Measurements from ENCODE around the gene KCNT1.

KCNT1 gene

DNA sequence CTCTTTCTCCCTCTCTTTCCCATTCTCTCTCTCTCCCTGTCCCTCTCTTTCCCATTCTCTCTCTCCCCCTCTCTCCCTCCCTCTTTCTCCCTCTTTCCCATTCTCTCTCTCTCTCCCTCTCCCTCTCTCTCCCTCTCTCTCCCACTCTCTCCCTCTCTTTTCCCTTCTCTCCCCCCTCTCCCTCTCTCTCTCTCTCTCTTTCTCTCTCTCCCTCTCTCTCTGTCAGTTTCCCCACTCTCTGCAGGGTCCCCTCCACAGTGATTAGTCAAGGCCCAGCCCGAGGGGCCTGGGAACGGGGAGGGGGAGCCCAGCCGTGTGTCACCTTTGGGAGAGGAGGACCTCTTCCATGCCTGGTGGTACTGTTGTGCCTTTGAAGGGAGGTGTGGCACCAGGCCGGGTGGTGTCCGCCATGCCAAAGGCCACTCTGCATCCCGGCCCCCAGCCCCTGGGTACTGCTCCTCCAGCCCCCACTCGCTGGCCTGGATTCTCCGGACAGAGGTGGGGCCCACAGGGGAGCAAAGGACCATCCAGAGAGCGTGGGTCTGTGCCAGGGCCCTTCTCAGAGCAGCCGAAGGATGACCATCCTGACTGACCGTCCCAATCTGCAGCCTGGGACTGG, 25.4 kb downstream of the KCNT1 start:
- DNase-seq (ENCODE audit: low spot score): no peak

DNA sequence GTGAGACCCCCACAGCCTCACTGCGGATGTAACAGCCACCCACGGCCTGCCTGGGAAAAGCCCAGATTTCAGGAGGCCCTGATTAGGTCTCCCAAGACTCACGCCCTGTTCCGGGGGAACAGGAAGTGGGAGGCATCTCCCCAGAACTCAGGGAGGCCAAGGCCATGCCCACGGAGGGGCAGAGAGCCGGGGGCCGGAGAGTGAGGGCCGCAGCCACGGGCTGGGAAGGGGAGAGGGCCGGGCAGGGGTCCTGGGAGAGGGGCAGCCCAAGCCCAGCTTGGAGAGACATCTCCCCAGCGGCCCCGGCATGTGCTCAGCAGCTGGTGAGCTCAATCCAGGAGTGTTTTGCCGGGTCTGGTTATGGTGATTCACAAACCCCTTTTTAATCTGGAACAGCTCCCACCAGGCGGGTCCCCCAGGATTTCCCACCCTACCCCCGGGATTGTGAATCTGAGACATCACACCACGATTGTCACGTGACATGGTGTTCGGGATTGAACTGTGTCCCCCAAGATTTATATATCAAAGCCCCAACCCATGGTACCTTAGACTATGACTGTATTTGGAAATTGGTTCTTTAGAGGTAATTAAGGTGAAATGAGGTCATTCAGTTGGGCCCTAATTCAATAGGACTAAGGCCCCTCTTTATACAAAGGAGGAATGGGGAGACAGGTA, 26.6 kb downstream of the KCNT1 start:
- DNase-seq (ENCODE audit: low spot score): no peak

DNA sequence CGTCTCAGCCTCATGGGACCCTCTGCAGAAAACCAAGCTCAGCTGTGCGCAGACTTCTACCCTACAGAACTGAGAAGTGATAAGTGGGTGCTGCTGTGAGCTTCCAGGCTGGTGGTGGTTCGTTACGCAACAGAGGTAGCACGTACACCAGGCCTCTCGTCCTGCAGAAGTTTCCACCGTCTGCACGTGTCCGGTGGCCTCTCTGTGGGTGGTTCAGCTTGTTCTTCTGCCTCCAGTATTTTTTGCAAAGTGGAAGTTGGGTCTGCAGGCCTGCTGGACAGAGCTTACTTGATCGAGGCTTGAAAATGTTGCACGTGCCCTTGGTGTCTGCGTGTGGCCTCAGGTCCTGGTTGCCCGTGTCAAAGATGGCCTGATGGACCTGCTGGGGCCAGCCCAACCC, 27.5 kb downstream of the KCNT1 start:
- DNase-seq (ENCODE audit: low spot score): no peak

DNA sequence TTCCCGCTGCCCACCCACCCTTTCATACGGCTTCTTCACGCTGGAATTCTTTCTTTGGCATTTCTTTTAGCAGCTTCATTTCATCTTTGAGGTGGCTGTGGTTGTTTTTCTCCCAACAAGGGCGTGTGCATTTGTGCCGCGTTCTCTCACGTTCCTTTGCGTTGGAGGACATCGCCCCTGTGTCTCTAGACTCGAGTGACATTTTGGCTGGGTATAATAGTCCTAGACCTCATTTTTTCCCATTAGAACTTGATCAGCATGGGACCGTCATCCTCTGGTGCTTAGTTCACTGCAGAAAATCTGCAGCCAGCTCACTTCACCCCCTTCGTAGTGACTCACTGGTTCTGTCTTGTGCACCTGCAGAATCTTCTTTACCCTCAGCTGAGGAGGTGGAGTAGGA, 29.5 kb downstream of the KCNT1 start:
- no peak for DNase-seq (ENCODE audit: low spot score)

DNA sequence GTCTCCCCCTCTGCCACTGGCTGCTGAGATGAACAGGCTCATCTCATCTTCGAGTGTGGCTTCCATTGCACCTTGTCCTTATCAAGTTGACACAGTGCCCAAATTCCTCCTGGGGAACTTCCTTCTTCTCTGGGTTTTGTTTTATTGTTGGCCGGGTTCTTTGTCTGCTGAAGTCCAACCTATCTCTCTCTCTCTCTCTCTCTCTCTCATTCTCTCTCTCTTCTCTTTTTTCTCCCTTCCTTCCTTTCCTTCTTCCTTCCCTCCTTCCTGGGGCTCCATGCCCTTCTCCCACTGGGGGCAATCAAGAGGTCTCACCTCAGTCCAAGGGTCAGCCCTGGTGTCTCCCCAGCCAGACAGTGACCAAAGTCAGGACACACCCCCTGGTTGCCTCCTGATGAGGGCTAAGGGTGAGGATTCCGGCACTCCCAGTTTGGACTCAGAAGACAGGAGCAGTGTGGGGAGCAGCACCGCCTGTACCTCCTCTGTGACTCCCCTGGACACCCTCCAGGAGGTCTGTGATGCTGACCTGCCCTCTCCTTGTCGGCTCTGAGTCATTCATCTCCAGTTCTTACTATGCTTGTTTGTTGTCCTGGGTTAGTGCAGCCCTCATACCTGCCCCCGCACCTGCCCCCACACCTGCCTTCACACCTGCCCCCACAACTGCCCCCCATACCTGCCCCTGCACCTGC, 30.7 kb downstream of the KCNT1 start:
- no peak for DNase-seq (ENCODE audit: low spot score)

DNA sequence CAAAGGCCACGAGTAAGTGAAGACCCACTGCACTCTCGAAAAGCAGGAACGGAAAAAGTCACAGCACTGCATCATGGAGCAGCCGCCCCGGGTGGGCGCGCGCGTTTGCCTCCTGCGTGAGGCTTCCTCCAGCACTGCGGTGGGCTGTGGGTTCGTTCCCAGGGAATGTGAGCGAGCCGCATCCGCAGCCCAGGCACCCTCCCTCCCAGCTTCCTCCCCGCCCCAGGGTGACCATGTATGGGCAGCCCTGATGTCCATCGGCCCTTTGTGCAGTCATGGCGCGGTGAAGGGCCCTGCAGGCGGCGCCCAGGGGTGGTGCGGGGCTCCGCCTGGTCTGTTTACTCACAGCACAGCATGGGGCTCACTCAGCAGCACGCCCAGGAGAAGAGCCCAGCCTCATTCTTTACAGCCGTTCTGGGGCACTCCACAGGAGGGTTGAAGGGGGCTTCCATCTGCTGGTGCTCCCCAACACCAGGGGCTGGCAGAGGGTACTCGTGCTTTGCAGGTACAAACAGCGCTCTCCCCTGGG, 32.7 kb downstream of the KCNT1 start:
- no peak for DNase-seq (ENCODE audit: low spot score)

DNA sequence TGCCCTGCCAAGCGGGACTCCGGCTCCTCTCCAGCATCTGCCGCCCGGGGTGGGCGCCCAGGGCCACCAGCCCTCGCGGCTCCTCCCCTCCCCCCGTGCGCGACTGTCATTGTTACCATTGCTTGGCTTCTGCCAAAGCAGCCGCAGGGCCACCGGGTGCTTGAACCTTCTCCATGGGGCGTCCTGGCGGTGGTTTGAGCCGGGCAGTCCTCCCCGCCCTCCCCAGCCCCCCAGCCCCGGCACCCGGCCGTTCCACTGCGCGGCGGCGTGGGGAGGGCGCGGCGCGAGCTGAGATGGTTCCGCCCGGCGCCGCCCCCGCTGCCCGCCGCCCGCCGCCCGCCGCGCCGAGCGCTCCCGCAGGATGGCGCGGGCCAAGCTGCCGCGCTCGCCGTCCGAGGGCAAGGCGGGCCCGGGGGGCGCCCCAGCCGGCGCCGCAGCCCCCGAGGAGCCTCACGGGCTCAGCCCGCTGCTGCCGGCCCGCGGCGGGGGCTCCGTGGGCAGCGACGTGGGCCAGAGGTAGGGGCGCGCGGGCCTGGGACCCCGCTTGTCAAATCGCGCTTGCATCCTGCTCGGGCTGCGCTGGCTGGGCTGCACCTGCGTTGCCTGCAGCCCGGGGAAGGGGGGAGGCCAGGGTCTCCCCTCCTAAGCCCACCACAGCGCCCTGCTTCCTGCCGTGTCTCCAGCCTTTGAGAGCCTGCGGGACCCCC, 34.4 kb downstream of the KCNT1 start:
- DNase-seq (ENCODE audit: low spot score): no peak

DNA sequence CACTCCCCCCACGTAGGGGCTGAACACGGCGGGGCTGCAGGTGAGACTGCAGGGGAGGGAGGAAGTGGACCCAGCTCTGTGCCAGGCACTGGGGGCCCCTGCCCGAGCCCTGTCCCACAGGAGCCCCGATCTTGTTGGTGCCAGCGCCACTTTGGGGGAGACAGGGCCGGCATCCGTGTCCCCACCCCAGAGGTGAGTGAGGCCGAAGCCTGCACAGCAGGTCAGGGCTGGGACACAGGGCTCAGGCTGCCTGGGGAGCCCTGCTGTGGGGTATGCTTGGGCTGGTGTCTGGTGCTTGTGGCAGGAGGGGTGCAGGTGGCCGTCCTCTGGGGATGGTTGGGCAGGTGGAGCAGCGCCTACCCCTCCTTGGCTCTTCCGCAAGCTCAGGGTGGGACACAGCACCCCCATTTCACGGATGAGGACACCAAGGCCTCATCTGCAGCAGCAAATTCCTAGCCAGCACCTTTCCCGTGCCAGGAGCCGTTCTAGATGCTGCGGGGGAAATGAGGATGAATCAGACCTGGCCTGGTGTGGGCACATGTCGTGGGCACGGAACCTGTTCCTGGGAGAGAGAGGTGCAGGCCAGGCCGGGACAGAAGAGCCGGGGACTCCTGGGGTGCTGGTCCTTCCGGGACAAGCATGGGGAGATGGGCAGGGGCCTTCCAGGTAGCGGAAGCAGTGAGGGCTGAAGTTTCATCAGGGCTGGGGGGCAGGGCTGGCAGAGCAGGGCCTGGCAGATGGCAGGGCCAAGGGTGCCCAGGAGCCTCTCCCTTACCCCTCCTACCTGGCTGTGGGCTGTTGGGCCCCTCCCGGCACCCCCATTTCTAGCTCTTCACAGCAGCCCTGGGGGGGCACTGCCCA, 35.2 kb downstream of the KCNT1 start:
- no peak for DNase-seq (ENCODE audit: low spot score)

DNA sequence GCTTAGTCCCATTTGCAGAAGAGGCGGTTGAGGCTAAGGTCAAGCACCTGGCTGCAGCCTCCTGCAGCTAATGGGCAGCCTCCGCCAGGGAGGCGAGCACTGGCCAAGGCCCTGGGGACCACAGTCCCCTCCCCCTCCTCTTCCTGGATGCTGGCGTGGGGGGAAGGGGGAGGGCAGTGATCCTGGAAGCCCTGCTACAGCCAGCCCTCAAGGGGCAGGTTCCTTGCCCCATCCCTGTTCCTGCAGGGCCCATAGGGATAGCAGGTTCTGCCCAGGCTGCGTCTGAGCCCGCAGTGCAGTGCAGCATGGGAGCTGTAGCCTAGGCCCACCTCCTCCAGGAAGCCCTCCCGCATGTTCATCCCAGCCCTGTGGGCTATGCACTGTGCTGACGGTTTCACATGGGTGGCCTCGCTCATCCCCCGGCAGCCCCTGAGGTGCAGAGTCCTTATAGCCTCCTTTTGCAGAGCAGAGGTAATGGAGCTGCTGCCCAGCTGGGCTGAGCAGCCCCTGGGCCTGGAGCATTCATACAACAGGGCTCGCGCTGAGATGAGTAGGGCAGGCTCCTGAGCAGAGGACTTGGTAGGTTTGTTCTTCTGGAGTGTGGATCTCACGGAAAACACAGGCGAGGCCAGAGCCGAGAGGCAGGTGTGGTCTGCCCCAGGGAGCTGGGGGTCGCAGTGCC, 36.0 kb downstream of the KCNT1 start:
- no peak for DNase-seq (ENCODE audit: low spot score)

DNA sequence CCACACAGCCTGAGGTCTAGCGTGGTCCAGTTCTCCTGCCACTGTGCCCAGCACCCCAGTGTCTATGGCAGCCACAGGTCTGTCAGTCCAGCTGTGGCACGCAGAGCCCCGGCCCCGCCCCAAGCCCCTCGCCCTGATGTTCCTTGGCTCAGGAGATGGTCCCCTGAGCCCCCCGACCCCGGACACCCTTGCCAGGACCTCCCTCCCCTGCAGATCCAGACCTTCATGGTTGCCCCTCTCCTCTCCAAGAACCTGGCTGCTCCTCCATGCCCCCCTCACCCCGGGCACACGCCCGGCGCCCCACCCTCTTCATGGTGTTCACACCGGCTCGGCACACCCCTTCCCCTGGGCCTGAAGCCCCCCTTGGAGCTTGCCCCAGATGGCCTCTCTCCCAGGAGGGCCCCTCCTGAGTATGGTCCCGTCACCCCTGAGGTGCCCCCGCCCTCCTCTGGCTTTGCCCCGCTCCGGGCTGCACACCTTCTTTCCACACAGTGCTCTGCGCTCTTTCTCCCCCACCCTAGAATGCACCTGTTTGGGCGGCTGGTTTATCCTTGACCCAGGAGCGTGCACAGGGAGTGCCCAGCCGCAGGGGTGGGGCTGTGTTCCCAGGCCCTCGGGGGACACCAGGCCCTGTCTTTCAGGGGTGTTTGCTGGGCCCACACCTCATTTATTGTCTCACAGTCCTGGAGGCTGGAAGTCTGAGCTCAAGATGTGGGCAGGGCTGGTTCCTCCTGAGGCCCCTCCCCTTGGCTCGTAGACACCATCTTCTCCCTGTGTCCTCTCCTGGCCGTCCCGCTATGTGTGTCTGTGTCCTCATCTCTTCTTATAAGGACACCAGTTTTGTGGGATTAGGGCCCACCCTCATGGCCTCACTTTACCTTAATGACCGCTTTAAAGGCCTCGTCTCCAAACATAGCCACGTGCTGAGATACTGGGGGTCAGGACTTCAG, 37.6 kb downstream of the KCNT1 start:
- DNase-seq (ENCODE audit: low spot score): no peak

DNA sequence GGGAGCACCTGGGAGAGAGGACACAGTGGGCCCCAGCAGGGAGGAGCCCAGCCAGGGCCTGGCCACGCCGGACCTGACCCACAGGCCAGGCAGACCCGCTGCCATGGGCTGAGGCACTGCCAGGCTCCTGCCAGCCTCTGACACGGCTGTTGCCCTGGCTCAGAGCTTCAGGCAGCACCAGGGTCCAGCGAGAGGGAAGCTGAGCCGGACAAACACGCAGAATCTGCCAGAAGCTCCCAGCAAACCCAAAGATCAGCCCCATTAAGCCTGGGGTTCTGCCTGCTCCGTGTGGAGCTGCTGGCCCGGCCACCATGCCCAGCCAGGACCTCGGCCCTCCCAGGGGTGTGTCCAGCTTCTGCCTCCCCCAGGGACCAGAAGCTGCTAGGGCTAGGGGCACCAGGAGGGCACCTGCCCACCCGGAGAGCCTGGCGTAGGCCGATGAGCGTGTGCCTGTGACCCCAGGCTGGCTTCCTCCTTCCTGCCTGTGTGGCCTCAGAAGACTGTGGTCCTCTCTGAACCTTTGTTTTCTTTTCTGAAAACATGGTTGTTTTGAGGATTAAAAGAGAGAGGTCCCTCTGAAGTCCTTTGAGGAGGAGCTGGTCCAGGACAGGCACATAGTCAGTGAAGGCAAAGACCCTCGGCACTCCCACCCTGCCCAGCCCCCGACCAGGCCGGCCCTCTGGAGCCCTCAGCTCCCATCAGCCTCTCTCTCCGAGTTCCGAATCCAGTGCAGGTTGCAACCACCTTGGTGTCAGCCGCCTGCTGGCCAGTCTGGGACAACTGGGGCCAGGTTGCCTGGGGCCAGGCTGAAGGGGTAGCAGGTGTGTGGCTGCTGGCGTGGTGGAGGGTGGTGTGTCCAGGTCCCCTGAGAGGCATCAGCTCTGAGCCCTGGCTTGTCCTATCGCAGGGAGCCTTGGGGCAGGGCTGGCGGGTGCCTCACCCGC, 39.6 kb downstream of the KCNT1 start:
- no peak for DNase-seq (ENCODE audit: low spot score)

DNA sequence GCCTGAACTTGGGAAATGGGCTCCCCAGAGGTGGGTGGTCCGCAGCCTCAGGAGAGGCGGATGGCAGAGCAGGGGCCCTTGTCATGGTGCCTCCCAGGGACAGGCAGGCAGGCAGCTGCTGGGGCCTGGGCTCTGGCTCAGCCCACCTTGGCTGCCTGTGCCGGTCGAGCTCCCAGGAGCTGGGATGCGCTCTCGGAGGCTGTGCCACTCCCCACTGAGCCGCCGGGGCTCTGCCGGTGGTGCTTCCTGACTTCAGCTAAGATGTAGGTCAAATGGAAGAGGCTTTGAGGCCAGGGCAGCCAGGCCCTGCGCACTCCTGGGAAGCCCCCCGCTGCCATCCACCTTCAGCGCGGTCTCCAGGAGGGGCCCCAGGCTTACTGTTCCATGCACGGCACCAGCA, 41.0 kb downstream of the KCNT1 start:
- no peak for DNase-seq (ENCODE audit: low spot score)

DNA sequence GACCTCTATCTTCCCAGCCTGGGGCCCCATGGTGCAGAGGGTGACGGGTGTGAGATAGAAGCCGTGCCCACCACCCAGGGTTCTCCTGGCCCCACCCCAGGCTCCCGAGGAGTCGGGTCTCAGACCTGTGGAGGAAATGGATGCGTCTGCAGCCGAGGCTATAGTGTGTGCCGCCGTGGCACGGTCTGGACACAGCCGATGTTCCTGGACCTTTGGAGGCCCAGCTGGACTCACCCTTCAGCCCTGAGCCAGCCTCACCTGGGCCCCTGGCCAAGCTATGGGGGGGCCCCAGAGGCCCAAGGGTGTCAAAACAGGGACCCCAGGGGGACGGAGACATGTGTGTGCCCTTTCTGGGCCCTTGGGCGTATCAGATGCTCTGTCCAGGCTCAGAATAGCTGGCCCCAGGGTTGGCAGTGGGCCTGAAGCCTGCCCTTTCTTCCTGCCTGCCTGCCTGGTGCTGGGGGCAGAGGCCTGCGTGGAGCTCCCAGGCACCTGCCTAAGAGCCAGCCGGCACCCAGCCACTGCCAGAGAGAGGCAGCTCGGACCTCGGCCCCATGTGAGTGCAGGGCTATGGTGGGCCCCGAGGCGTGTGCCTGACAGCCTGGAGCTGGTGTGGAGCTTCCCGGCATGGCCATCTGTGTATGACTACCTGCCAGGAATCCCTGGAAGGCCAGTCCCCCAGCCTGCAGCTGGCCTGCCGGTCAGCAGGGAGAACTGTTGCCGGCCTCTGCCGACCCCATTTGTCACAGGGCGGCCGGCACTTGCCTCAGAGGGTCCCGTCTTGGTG, 41.8 kb downstream of the KCNT1 start:
- DNase-seq (ENCODE audit: low spot score): no peak

DNA sequence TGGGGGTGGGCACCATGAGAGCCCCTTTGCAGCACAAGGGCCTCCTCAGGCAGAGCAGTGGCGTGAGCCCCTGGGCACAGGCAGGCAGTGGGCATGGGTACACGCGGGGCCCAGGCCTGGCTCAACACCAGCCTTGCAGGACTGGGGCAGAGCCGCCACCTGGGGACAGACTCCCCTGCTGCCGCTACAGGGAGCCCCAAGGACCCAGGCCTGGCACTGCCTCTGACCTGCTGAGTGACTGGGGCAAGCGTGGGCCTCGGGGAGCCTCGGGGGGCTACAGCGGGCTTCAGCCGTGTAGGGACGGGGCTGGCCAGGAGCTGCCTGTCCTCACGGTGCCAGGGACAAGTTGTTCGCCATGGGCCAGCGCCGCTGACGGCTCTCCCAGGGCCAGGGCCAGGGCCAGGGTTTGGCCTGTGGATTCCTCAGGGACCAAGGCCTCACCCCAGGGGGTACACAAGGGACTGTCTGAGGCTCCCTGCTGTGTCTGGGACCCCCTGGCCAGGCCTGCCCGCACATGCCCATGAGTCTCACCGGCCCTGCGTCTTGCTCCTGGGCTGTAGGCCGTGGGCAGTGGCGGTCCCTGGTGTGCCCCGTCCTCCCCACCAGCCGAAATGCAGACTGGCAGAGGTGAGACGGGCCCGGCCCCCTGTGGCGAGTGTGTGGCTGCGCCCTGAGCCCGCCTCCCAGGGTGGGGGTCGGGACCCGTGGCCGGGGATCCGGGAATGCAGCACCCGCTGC, 42.5 kb downstream of the KCNT1 start:
- no peak for DNase-seq (ENCODE audit: low spot score)

DNA sequence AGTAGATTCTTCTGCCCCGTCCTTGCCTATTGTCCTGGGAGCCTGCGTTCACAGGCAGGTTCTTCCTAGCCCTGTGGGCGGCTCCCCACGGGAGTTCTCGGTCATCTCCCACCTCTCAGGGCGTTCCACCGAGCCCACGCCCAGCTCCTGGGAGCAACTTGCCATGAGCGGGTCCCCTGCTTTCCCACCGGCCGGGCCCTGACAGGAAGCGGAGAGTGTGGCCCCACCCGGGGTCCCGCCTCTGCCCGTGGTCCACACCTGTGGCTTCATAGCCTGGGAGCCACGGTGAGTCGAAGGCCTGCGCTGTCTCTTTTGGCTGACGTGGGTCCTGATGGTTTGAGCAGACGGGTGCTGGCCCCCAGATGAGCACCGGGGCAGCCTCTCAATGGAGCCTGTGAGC, 43.2 kb downstream of the KCNT1 start:
- no peak for DNase-seq (ENCODE audit: low spot score)

DNA sequence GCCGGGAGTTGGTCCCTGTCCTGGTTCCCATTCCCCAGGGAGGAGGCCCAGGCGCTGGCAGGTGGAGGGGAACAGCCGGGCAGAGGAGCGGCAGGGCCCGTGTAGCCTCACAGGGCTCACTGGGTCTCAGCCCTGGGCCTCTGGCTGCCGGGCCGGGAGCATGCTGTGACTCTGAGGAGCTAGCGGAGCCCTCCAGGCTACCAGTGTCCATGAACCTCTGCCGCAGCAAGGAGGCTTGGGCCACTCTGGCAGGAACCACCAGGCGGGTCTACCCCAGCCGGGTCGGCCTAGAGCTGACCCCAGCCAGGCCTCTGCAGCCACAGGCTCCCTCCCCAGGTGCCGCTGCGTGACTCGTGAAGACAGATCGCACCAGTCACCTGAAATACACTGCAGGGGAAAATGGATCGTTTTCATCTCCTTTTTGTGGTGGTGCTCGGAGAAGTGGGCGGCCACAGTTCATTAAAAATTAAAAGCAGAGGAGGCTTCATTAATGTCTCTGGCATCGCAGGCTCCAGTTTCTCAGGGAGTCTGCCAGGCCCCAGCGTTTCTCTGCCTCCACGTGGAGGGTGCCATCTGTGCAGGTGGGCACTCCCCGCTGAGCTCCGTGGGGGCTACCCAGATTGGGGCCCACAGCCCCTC, 43.8 kb downstream of the KCNT1 start:
- DNase-seq (ENCODE audit: low spot score): no peak

DNA sequence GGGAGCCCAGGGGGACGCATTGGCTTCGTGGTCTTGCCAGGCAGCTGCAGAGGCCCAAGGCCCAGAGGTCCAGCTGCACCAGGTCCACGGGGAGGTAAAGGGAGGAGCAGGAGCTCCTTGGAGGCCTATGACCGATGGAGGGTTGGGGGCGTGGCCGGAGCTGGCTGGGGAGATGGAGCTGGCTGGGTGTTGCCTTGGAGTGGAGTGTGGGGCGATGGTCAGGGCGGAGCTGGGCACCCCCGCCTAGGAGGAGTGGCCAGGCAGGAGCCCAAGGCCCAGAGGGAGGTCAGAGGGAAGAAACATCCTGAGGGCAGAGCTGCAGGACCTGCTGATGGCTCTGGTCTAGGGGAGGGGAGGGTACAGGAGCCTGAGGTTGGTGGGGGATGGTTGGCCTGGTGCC, 44.6 kb downstream of the KCNT1 start:
- no peak for DNase-seq (ENCODE audit: low spot score)

Measured in HuH-7.5 (cell line).